ENCODE results near the gene GTF2IRD1.
"Not testable (repeated sequence)": the region's sequence is repeated elsewhere in the genome, so short reads cannot be mapped to it uniquely, and the experiment has no call there.

GTF2IRD1 gene

GRCh38 chr7:74561898-74562613 is 108.3 kb downstream of the GTF2IRD1 start:
- no peak for DNase-seq (ENCODE audit: low read depth in 3 of 3)

GRCh38 chr7:74563639-74564038 is 109.9 kb downstream of the GTF2IRD1 start:
- not testable (repeated sequence) for DNase-seq (ENCODE audit: low read depth in 3 of 3)

DNA sequence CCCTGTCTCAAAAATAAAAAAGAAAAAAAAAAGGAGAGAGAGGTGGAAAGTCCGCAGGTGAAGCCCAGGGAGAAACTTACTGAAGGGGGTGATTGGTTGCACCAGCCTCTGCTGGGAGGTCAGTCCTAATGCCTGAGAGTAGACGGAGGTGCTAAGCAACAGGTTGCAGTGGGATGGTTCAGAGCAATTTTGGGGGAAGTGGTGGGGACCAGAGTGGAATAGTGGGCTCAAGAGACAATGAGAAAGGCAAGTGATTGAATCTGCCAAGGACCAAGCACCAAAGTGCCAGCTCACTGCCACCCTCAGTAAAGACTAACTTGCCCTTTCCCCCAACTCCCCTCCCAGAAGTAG is 113.6 kb downstream of the GTF2IRD1 start:
- no peak for DNase-seq (ENCODE audit: low read depth in 3 of 3)

DNA sequence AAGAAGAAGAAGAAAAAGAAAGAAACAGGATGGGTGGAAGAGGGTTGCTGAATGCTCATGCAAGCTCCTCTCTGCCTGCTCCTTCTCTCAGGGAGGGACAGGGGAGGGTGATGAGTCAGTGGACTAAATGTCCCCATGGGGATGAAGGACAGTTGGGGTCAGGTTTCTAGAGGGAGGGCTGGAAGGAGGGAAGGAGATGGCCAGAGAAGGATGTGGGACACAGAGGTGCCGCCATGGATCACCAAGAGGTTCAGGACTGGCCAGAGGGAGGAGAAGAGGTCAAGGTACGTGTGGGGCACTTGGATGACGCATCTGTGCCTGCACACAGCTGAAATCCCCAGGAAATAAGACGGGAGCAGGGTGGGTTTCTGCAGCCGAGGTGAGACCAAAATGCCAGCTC is 115.0 kb downstream of the GTF2IRD1 start:
- DNase-seq (ENCODE audit: low read depth in 3 of 3), result no peak

- DNase-seq (ENCODE audit: low read depth in 3 of 3), result peak in 2 of 3 donors; percentile 8 to 13
Measured at GRCh38 chr7:74569501-74570075, 115.9 kb downstream of the GTF2IRD1 start.

DNA sequence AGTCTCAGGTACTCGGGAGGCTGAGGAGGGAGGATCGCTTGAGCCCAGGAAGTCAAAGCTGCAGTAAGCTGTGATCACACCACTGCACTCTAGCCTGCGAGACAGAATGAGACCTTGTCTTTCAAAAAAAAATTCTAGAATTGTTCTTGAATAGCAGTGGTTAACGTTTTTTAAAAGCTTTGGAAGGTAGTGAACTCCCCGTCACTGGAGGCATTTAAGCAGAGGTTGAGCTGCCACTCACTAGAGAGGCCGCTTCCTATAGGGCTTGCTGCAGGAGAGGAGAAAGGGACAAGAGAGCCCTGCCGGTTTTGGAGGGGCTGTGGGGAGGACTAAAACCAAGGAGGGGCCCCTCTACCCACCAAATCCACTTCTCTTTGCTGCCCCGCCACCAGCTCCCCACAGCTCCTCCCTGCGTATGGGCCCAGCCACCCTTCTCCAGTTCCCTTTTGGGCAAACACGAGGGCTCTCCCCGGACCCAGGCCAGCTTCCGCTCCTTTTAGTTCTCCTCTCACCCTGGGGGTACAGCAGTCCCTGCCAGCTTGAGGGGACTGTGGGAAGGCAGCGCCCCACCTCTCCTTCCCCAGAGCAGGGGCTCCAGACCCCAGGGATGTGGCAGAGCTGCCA is 116.9 kb downstream of the GTF2IRD1 start:
- DNase-seq (ENCODE audit: low read depth in 3 of 3), result no peak

- no peak for DNase-seq (ENCODE audit: low read depth in 3 of 3)
Measured at GRCh38 chr7:74572301-74572979, 118.7 kb downstream of the GTF2IRD1 start.

DNA sequence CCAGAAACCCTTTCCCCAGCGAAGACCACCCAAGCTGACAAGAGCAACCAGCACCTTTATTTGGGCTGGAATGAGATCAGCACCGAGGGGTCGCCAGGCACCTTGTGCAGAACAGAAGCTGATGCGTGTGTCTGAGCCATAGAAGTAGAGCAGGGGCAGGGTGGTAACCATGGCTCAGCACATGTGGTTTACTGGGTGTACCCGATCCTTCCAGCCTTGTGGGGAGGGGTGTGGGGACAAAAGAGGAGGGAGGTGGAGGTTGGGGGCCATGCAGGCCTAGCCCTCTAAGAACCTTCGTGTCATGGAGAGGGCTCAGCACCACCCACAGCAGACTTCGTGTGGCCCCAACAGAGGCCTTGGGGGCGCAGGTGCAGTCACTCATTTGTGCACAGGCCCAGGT is 119.8 kb downstream of the GTF2IRD1 start:
- DNase-seq (ENCODE audit: low read depth in 3 of 3), result no peak

DNA sequence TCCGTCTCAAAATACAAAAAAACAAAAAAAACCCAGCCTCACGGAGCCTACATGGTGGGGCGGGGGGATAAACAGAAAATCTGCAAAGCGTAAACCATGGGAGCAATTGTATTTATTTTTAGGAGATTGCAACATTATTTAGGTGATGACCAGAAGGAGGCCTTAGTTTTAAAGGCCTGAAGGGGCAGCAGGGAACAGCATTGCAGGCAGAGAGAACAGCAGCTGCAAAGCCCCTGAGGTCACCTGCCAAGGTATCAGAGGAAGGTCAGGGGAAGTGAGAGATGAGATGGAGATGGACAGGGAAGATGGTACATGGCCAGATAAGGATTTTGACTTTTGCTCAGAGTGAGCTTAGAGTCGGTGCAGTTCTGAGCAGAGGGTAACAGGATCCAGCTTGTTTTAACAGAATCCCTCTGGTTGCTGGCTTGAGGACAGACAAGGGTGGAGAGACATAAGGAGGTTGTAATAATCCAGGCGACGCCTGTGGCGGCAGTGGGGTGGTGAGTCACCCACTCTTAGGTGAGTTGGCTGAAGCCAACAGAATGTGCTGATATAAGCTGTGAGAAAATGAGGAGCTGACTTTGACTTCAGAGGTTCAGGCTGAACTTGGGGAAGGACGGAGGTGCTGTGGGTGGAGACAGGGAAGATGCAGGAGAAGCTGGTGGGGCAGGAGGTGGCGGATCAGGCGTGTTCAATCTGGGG is 121.5 kb downstream of the GTF2IRD1 start:
- DNase-seq (ENCODE audit: low read depth in 3 of 3), result no peak

DNA sequence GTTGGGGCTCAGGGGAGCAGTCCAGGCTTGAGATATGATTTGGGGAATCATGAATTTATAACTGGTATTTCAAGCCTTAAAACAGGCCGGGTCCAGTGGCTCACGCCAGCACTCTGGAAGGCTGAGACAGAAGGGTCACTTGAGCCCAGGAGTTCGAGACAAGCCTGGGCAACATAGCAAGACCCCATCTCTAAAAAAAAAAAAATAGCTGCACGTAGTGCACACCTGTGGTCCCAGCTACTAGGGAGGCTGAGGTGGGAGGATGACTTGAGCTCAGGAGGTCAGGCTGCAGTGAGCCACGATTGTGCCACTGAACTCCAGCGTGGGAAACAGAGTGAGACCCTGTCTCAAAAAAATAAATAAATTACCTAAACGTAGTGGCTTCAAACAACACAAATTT is 122.1 kb downstream of the GTF2IRD1 start:
- DNase-seq (ENCODE audit: low read depth in 3 of 3), result no peak

GRCh38 chr7:74579800-74580685 is 126.3 kb downstream of the GTF2IRD1 start:
- DNase-seq (ENCODE audit: low read depth in 3 of 3), result no peak

DNA sequence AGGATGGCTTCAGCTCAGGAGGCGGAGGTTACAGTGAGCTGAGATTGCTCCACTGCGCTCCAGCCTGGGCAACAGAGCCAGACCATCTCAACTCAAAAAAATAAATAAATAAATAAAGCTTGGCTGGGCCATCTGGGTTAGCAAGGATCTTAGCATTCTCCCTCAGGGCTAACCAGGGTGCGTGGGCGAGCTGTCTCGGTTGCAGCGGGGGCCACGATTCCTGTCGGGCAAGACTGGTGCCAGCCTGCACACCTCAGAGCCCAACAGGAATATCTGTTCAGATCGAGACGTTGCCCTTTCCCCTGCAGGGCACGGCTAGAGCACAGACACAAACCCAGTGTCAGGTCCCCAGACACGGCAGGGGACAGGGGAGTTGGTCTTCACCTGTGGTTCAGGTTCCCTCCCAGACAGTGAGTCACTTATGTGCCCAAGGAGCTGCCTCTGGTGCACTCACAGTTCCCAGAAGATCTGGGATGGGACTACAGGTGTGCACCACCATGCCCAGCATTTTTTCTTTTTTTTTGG is 128.3 kb downstream of the GTF2IRD1 start:
- no peak for DNase-seq (ENCODE audit: low read depth in 3 of 3)

GRCh38 chr7:74582447-74583039 is 128.8 kb downstream of the GTF2IRD1 start:
- DNase-seq (ENCODE audit: low read depth in 3 of 3), result no peak

GRCh38 chr7:74583630-74584029 is 129.9 kb downstream of the GTF2IRD1 start:
- DNase-seq (ENCODE audit: low read depth in 3 of 3), result no peak

GRCh38 chr7:74584160-74584954 is 130.7 kb downstream of the GTF2IRD1 start:
- DNase-seq (ENCODE audit: low read depth in 3 of 3), result no peak

DNA sequence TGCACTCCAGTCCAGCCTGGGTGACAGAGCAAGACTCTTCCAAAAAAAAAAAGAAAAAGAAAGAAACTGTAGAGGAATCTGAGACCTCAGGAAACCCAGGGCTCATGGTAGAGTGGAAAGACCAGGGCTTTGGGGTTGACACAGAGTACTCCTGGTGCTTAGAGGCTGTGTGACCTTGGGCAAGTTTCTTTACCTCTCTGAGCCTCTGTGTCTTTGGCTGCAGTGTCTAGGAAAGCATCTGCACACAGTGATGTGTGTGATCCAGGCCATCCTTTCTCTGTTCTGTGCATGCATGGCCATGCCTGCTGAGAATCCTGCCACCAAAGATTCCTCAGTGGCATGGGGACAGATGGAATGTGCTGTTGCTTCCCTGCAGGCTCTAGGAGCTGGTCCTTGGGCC is 132.1 kb downstream of the GTF2IRD1 start:
- no peak for DNase-seq (ENCODE audit: low read depth in 3 of 3)

GRCh38 chr7:74586258-74587175 is 132.8 kb downstream of the GTF2IRD1 start:
- no peak for DNase-seq (ENCODE audit: low read depth in 3 of 3)

- no peak for DNase-seq (ENCODE audit: low read depth in 3 of 3)
Measured at GRCh38 chr7:74587435-74588126, 133.9 kb downstream of the GTF2IRD1 start.
